WERI-Rb-1 (cell line): ENCODE results near the gene RHOV.

Experiments used
- DNase-seq: peaks from one replicate; pipeline ENCODE4 v3.0.0-alpha.2; 2020
- H3K27ac ChIP-seq: fragments of 250-450 bp; sonication (Bioruptor Pico); 2 replicates; pipeline ENCODE4 v1.5.1; 2020; ENCODE audit warnings: mild to moderate bottlenecking, moderate library complexity
- H3K27me3 ChIP-seq: fragments of 250-450 bp; sonication (Bioruptor Pico); 2 replicates; pipeline ENCODE4 v1.5.1; 2021; ENCODE audit warnings: mild to moderate bottlenecking, low read depth, moderate library complexity; ENCODE audit not compliant: insufficient read depth, severe bottlenecking
- H3K36me3 ChIP-seq: fragments of 250-450 bp; sonication (Bioruptor Pico); 2 replicates; pipeline ENCODE4 v1.5.1; 2020; ENCODE audit warnings: mild to moderate bottlenecking, moderate library complexity
- H3K4me3 ChIP-seq: 2 replicates; pipeline ENCODE4 v1.5.1; 2011; ENCODE audit warnings: low read depth, mild to moderate bottlenecking, control low read depth, low read length
- H3K9me3 ChIP-seq: fragments of 250-450 bp; sonication (Bioruptor Pico); 2 replicates; pipeline ENCODE4 v1.5.1; 2021; ENCODE audit warnings: mild to moderate bottlenecking, moderate library complexity; ENCODE audit not compliant: severe bottlenecking
- CTCF ChIP-seq: IDR thresholded peaks from 2 replicates; pipeline ENCODE4 v1.5.1; 2011; ENCODE audit warnings: low read depth, mild to moderate bottlenecking, control low read depth, inconsistent platforms, low read length

The RHOV gene

GRCh38 chr15:40843885-40844695, 29.9 kb downstream of the RHOV start, which contains the start of gene SPINT1:
SPINT1 (plus strand) TSS chr15:40844048; CDS start chr15:40844555, 507 bp downstream.
- Histone ChIP-seq H3K27ac (no peak within 1 kb of the TSS), H3K36me3 (no peaks in the 10 kb centered on the region), H3K27me3 (no peaks in the 10 kb centered on the region), H3K4me3 (no peak within 1 kb of the TSS), H3K9me3 (no peaks in the 10 kb centered on the region)
- no peak for DNase-seq
- no peak for TF ChIP-seq CTCF

GRCh38 chr15:40843261-40843884, 30.7 kb downstream of the RHOV start:
- Histone ChIP-seq H3K9me3 (no peaks in the 10 kb centered on the region), H3K27ac (no peak overlapping the region), H3K27me3 (no peaks in the 10 kb centered on the region), H3K4me3 (no peak overlapping the region), H3K36me3 (no peaks in the 10 kb centered on the region)
- TF ChIP-seq CTCF = no peak
- no peak for DNase-seq

- no peaks in the 10 kb centered on the region for H3K9me3 ChIP-seq
- DNase-seq = no peak
- no peak overlapping the region for H3K4me3 ChIP-seq
- no peaks in the 10 kb centered on the region for H3K36me3 ChIP-seq
- H3K27ac ChIP-seq = no peak overlapping the region
- TF ChIP-seq CTCF = no peak
- no peaks in the 10 kb centered on the region for H3K27me3 ChIP-seq
Measured at GRCh38 chr15:40841741-40842140, 32.3 kb downstream of the RHOV start.

- no peaks in the 10 kb centered on the region for H3K9me3 ChIP-seq
- no peaks in the 10 kb centered on the region for H3K27me3 ChIP-seq
- no peaks in the 10 kb centered on the region for H3K36me3 ChIP-seq
- TF ChIP-seq CTCF = no peak
- 0 out of 2 replicates have a peak overlapping the region, but pooled peaks have one; percentile 11 for H3K27ac ChIP-seq
- no peak for DNase-seq
- H3K4me3 ChIP-seq = no peak overlapping the region
Measured at GRCh38 chr15:40838756-40839155, 35.3 kb downstream of the RHOV start.

- no peak for DNase-seq
- no peak for TF ChIP-seq CTCF
- Histone ChIP-seq H3K9me3 (no peaks in the 10 kb centered on the region), H3K27me3 (no peaks in the 10 kb centered on the region), H3K4me3 (no peak overlapping the region), H3K36me3 (no peaks in the 10 kb centered on the region), H3K27ac (no peak overlapping the region)
Measured at GRCh38 chr15:40836020-40836419, 38.0 kb downstream of the RHOV start.
